GM19035 (cell line): ENCODE data around the gene SERTAD4.
"Not testable (repeated sequence)": the region's sequence is repeated elsewhere in the genome, so short reads cannot be mapped to it uniquely, and the experiment has no call there.

Experiments used
- ATAC-seq: cut with Tn5 transposase; IDR thresholded peaks from one replicate; pipeline ENCODE4 v1.9.1; 2021; ENCODE audit not compliant: unreplicated experiment

Gene SERTAD4

DNA sequence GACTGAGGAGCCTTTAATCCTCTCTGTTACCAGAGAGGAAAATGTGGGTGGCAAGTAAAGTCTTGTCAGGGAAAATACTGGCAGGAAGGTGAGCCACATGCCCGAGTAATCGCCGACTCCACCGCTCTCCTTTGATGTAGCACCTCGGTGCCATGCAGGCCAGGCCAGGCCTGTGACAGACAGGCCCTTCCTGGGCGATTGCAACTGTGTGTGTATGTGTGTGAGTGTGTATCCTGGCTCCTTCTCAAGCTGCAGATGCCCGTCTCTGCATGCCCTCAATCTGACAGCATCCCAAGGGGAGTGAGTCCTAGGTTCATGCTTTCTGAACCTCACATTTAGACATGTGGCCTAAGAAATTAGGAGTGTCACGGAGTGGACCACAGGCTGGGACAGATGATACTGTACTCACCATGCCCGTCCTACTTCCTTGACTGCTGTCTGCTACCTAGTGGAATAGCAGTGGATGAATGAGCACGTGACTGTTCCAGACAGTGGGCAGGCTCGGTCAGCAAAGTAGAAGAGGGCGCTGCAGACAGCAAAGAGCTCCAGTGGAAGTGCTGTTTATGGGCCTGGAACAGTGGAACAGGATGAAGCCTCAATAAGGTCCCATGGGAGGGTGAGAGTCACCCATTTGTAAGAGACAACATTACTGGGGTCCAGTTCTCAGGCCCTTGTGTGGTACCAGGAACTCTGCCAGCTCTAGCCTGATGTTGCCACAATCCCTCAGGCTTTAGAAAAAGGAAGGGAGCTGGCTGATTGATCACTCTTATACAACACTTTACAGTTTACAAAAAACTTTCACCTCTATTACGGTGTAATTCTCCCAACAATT is 25.3 kb downstream of the SERTAD4 start:
- no peak for ATAC-seq

DNA sequence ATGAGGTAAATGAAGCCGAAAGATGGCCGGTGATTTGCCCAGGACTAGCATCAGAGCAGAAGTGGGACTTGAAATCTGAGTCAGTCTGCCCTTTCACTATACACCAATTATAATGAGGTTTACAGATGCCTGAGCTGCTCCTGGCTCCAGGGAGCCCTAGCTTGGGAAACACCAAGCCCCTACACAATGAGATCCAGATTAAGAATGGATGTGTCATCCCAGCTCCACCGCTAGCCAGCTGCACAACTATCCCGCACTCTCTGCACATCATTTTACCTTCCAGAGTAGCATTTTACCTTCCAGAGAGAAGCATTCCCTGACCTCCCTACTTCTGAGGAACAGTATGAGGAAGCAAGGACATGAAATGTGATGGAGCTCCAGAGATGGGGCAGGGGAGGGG is 27.0 kb downstream of the SERTAD4 start:
- ATAC-seq = no peak

DNA sequence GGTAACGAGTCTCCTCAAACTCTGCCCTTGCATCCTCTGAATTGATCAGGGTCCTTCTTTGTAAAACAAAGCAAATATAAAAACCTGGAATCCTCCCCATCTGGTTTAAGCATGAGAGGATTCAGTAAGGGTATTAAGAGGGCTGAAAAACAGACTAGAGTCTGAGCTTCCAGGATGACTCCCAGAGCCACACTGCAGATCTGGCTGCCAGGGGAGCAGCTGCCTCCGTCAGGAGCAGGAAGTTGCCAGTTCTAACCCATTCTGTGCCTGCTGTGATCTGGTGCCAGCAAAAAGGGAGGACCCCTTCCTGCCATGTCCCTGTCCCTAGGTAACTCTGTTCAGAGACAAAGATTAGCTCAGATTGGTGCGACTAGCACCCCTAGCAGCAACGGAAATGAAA is 27.5 kb downstream of the SERTAD4 start:
- no peak for ATAC-seq

DNA sequence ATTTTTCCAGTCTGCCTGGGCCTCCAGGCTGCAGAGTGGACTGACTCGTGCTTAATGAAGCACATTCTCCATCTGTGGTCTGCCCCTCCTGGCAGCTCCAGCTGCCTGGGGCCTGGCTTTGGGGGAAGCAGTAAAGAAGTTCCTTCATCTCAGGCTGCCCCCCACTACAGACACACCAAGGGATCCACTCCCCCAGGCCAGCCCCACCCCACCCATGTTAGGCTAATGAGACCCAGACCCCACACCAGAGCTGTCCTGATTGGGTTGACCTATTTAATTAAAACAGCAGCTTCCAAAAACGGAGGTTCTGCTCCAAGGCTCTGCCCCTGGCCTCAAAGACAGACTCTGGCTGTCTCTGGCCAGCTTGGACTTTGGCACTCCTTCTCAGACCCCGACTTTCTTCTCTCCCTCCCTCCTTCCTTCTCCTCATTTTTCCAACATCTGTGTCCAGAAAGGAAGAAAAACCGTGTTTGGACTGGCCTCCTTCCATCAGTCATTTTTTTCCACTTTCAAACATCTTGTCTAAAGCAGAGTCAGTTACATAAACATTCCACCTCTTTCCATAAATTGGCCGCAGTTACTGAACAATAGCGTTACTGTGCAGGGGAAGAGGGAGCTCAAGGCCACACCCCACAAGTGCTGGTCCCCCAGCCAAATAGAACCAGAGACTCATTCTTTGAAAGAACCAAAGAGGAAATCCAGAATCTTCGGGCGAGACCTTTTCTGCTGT is 29.7 kb downstream of the SERTAD4 start:
- no peak for ATAC-seq

DNA sequence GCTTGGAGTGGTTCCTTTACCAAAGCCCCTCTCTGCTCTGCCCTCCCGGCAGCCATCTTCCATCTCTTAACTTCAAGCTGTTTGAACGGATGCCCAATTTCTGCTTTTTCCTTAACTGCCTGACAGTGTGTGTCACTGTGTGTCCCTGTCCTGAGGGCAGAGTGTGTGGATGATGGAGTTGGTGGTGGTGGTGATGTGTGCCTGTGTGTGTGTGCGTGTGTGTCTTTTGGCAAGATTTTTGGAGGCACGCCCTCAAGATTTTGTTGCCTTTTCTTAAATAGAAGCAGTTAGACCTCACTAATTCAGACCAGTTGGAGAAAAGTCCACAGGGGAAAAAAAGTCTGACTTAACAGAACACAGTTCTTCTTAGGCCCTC is 30.3 kb downstream of the SERTAD4 start:
- no peak for ATAC-seq

DNA sequence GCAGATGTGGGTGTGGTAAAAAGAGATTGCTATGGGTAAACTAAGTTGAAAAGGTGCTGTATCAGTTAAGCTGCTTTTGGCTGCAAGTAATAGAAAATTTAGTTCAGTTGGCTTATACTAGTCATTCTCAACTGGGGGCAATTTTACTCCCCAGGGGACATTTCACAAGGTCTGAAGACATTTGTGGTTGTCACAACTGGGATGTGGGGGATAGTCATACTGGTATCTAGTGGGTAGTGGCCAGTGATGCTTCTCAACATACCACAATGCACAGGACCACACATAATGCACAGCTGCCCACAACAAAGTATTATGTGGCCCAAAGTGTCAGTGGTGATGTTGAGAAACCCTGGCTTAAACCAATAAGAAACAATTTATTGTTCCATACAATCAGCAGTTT is 31.4 kb downstream of the SERTAD4 start:
- no peak for ATAC-seq

DNA sequence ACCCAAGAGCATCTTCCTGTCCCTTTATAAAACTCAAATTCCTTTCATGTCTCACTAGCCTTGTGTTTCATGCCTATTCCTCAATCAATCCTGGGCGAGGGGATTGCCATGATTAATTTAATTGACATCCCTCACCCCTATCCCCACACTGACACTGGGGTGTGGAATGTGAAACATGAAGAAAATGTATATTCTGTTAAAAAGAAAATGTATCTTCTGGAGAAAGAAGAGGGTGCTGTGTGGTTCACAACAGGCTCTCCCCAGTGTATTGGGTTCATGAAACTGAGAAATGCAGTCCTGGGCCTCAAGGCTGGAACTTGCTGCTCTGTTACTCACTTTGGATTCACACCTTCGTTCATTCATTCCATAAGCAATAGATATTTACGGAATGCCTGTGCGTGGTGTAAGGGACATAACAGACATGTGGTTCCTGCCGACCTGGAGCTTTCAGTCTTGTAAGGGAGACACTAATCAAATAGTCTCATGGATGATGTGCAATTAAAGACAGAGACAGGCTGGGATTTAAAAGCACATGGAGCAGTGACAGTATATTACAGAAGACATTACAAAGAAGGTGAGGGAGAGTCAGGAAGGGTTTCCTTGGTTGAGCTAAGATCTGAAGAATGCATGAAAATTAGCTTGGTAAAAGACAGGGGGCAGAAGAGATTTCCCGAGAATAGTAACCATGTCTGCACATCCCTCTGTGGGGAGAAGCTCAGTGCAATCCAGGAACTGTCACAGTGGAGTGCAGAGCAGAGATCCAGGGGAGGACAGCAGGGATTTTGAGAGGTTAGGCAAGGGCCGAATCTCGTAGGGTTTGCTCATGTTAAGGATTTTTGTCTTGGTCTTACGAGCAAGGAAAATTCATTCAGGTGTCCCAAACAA is 32.1 kb downstream of the SERTAD4 start:
- no peak for ATAC-seq

DNA sequence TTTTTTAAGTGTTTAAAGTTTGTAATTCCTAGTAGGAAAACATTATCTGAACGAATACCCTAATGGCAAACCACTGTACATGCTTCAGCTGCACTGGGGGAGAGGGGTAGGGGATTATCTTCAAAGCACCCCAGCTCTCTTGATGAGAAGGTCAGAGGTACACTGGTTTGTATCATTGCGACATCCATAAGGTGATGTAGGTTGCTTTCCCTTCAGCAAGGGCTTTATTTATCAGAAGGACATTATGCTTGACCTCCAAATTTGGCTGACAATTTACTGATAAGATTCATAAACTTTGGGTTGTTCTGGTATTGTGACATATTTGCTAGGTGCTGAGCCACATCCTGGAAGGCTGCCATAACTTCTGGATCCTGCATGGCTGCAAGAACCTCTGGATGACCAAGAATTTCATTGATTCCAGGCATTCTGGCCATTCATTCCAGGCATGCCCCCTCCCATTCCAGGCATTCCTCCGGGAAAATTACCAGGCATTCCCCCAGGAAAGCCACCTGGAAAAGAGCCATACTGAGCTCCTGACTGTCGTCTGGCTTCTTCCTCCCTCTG is 32.9 kb downstream of the SERTAD4 start:
- ATAC-seq = not testable (repeated sequence)

DNA sequence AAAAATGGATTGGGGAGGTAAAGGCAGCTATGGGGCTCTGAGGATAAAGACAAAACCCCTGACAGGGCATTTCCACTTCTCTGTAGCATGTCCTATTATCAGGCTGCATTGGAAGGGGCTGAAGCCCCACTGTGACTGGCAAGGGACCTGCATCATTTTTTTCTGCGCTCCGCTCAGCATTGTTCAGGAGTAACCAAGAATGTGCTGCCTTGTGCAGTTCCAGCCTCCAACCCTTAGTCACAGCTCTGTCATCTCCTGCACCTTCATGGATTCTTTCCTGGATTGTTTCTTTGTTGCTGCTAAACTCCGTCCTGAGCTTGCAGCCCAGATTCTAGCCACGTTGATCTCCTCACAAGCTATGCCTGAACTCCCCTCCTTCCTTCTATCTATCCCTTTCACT is 37.4 kb downstream of the SERTAD4 start:
- ATAC-seq = no peak

DNA sequence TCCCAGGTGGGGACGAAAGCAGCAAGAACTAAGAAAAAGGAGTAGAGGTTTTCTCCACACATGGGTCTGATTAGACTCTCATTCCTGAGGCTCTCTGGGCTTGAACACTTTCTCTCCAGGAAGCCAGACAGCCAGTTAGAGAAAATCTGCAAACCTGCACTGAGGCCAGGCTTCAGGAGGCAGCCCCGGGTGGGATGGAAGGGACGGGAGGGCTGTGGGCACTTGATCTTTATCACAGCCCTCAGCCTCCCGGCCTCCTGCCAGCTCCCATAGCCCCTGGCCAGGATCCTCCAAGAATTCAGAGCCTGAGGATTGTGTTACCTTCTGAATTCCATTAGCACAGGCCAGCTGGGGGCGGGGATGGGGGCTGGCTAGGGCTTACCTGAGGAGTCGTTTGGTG is 40.1 kb downstream of the SERTAD4 start:
- no peak for ATAC-seq

DNA sequence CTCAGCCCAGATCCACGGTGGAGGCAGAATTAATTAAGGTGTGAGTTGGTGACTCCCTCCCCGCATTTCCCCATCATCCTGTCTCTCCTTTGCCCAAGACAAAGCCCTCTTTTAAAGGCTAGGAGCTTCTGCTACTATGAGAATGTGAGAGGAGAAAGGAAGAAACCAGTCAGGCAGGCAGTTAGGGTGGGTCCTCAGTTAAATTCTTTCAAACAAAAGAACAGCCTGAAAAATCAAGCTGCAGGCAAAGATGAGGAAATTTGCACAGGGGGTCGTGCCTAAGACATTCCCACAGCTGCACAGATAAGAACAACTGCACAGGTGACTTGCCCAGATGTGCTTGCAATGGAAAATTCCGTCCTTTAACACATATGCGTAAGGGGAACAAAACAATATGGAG is 47.6 kb downstream of the SERTAD4 start:
- no peak for ATAC-seq

DNA sequence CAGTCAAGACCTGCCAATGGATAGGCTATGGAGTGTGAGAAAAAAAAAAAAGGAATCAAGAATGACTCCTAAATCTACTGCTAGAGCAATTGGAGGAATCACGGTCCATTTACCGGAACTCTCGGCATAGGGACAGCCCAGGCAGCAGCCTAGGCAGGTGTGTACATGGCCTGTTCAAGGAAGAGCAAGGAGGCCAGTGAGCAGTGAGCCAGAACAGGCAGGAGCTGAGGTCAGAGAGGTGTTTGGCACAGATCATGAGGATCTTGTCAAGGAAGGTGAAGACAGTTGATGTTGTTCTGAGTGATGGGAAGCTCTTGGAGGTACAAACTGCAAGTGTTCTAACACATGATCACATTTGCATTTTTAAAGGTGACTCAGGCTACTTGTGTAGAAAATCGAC is 55.5 kb downstream of the SERTAD4 start:
- ATAC-seq = no peak

DNA sequence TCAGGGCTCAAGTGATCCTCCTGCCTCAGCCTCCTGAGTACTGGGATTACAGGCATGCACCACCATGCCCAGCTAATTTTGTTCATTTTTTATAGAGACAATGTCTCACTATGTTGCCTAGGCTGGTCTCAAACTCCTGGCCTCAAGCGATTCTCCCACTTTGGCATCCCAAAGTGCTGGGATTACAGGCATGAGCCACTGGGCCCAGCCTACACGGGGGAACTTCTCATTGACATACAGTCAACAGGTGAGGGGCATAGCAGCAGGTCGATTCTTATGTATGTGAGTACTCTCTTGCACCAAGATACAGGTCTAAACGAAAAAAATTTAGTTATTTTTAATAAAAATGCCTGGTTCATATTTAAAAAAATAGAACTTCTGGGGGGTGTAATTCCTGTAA is 56.7 kb downstream of the SERTAD4 start:
- ATAC-seq = no peak

DNA sequence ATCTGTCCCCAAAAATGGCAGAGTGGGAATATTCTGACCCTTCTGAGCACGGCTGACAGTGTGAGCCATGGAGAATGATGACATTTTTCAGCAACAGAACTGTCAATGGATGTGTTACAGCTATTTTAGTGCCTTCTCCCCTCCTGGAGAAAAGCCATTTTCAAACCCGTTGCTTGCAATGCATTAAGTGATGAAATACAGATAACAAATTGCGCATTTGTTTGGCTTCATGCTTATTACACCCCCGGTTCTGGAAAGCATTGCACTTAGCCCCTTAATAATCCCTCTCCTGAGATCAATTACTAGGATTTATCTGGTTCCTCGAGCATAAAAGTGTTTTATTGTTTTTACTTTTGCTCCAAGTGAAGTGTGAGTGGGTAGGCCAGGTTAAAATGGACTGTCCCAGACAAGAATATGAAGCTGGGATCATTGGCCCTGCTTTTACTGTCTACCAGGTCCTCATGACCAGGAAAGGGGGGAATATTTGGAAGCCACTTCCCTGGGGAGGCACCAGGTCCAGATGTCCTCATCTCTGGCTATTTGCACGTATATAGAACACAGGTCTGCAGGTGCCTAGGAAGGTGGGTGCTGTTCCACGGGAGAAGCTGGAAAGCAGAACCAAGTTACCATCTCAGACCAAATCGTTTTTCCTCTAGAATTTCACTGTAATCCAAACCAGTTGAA is 58.6 kb downstream of the SERTAD4 start:
- no peak for ATAC-seq

DNA sequence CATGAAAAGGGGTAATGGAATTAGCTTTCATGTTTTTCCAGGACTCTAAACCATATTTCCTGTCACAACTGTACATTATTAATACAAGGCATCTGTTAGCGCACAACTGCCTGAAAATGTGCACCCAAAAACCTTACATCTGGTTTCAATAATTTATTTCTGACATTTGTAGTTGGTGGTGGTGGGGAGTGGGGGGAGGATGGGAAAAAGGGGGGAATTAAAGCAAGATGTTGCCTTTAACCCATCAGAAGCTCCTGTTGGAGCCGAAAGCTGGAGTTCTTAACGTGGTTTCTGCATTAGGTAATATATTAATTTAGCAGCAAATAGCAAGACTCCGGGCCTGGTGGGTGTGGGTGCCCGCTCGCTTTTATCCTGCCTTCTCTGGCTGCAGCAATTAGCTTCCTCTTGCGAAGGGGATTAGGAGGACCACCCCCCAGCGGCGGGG is 59.2 kb downstream of the SERTAD4 start:
- no peak for ATAC-seq

DNA sequence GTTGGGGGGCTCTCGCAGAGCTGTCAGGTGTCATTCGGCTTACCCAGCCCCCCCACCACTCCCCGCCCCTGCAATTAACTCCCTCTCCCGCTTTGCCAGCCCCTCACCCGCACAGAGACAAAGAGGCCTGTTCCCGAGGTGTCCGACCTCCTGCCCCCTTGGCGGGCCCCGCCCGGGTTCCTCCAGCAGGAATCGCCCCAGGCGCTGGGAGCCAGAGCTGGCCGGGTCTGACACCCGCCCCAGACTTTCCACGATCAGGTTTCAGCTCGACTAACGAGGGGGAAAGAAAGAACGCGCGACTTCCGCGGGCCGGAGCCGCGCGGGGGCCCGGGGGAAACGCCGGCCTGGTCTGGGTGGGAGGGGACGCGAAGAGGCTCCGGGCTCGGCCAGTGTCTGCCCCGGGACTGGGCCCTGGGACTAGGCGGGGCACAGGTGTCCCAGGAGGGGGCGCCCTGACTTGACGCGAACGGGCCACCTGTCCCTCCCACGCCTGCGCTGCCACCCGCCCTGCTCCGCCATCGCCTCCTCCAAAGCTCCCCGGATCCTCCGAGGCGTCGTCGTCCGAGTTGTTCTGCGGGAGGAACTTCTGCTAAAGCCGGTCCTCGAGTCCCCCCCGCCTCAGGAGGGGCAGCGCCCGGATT is 59.8 kb downstream of the SERTAD4 start:
- ATAC-seq = no peak

DNA sequence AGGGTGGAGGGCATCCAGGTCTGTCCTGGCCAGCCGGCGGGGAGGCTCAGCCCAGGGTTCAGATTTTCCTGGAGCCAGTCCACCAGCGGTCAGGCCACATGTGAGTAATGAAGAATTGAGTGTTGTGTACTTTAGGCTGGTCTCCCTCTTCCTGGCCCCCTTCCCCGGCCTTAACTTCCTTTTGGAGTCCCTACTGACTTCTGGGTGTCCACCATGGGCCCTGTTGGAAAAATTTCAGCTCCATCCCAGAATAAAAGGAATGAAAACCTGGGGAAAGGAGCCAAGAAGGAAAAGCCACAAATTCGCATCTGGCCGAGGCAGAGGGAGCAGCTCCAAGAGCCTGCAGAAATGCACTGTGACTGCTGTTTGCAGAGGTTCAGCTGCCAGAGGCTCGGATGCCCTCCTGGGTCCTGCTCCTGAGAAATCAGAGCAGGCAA is 60.6 kb downstream of the SERTAD4 start:
- ATAC-seq = no peak

DNA sequence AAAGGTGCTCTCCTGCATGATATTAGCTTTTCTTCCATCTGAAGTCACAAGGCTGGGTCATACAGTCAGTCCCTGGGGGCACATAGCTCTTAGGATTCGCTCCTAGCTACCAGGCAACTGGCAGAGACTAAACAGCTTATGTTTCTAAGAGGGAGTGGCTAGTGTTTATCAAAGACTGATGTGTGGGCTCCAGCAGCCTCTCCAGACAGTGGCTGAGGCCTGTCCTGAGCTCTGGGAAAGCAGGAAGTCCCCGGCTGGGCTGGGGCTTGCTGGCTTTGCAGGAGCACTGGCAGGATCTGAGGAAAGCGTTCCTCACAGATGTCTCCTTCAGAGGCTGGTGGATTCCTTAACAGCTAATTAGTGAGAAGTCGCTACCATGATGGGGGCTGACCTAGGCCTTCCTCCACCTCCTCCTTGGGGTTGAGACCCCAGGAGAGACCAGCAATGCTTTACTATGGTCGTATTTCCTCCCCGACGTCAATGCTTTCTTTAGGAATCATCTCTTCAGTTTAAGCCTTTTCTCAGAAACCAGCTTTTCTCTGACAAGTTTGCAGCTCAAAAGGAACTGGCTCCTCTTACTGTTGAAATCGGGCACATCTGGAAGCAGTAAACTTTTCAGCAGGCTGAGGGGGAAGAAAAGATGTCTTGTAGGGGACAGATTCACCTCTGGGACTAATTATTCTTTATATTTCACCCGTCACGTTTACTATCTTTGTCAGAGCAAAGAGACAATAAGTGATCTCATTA is 62.6 kb downstream of the SERTAD4 start:
- ATAC-seq = no peak
